ENCODE measurements around the gene GTF3C1. TPM values are rescaled to one million over a fixed set of nuclear protein-coding genes. Genes with fewer than 3 reads are reported as not detected.

Gene GTF3C1
- total and polyA plus RNA-seq, 12 donors = 51.0 to 225 (median 84.3) TPM

- WGBS, 4 donors = 90 to 95% (median 93%) methylated on average over 14 to 15 of the region's 15 CpGs
These were observed 68.3 kb downstream of the GTF3C1 start for GRCh38 chr16:27481282-27481934.

GRCh38 chr16:27480761-27481160 lies 69.0 kb downstream of the GTF3C1 start:
- H3K27me3 ChIP-seq = no peaks in the 10 kb centered on the region
- WGBS, 4 donors = 86 to 89% (median 88%) methylated on average over 7 of the region's 7 CpGs
- H3K27ac ChIP-seq = no peak overlapping the region
- no peak overlapping the region for H3K4me3 ChIP-seq
- no peak for DNase-seq
- H3K9me3 ChIP-seq (replicated peaks in 1 of 3) = no peaks in the 10 kb centered on the region
- peaks cover 0 to 6% of the 10 kb centered on the region in 2 donors for H3K4me1 ChIP-seq (replicated peaks in 1 of 2)
- intact Hi-C loops (cut with DNase I) = loop anchor here in 1 of 2 donors (10.0 kb wide), 1 partner anchor 54 kb away; no protein-coding TSS in a partner anchor
- TF ChIP-seq, protein P1, sequence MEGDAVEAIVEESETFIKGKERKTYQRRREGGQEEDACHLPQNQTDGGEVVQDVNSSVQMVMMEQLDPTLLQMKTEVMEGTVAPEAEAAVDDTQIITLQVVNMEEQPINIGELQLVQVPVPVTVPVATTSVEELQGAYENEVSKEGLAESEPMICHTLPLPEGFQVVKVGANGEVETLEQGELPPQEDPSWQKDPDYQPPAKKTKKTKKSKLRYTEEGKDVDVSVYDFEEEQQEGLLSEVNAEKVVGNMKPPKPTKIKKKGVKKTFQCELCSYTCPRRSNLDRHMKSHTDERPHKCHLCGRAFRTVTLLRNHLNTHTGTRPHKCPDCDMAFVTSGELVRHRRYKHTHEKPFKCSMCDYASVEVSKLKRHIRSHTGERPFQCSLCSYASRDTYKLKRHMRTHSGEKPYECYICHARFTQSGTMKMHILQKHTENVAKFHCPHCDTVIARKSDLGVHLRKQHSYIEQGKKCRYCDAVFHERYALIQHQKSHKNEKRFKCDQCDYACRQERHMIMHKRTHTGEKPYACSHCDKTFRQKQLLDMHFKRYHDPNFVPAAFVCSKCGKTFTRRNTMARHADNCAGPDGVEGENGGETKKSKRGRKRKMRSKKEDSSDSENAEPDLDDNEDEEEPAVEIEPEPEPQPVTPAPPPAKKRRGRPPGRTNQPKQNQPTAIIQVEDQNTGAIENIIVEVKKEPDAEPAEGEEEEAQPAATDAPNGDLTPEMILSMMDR (IDR thresholded peaks at IDR 0.05) = no peak
- no peak for TF ChIP-seq POLR2A (IDR thresholded peaks at IDR 0.05)
- H3K36me3 ChIP-seq (replicated peaks in 1 of 2) = peaks cover 0 to 95% of the 10 kb centered on the region in 2 donors

More at GRCh38 chr16:27481282-27481934, 68.3 kb downstream of the GTF3C1 start:
- H3K9me3 ChIP-seq (replicated peaks in 1 of 3) = no peaks in the 10 kb centered on the region
- H3K36me3 ChIP-seq (replicated peaks in 1 of 2) = peaks cover 0 to 95% of the 10 kb centered on the region in 2 donors
- no peak for DNase-seq
- TF ChIP-seq, protein P1 (IDR thresholded peaks at IDR 0.05) = no peak
- TF ChIP-seq POLR2A (IDR thresholded peaks at IDR 0.05) = no peak
- H3K27me3 ChIP-seq = no peaks in the 10 kb centered on the region
- H3K4me3 ChIP-seq = no peak overlapping the region
- H3K27ac ChIP-seq = no peak overlapping the region
- intact Hi-C loops (cut with DNase I) = loop anchor here in 1 of 2 donors (10.0 kb wide), 1 partner anchor 53 kb away; no protein-coding TSS in a partner anchor
- H3K4me1 ChIP-seq (replicated peaks in 1 of 2) = peaks cover 0 to 6% of the 10 kb centered on the region in 2 donors

- Histone ChIP-seq H3K27me3 (no peaks in the 10 kb centered on the region), H3K27ac (no peak overlapping the region), H3K36me3 (replicated peaks in 1 of 2) (peaks cover 0 to 87% of the 10 kb centered on the region in 2 donors), H3K4me3 (no peak overlapping the region), H3K4me1 (replicated peaks in 1 of 2) (no peaks in the 10 kb centered on the region), H3K9me3 (replicated peaks in 1 of 3) (no peaks in the 10 kb centered on the region)
- 88 to 99% (median 94%) methylated on average over 9 of the region's 9 CpGs for WGBS, 4 donors
- intact Hi-C loops (cut with DNase I) = no loop called here
- DNase-seq = no peak
- no peak for TF ChIP-seq POLR2A (IDR thresholded peaks at IDR 0.05)
- TF ChIP-seq, protein P1 (IDR thresholded peaks at IDR 0.05) = no peak
These were observed 73.5 kb downstream of the GTF3C1 start for GRCh38 chr16:27476240-27476639.

DNA sequence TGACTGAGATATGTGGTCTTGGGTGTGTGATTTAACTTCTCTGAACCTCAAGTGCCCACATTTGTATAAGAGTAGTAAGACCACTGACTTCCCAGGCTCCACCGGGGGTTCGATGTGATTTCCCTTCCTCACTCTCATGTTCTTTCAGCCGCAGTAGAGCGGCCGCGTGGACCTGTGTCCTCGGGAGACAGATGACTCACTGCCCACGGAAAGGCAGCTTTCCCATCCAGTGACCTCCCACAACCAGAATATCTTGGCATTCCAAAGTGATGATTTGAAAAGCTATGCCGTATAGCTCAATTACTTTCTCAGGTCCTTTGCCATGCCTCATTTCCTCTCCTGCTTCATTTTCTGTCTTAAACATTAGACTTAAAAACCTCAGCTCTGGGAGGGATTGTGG lies 74.2 kb downstream of the GTF3C1 start:
- H3K4me3 ChIP-seq = no peak overlapping the region
- peaks cover under 1 to 6% of the 10 kb centered on the region in 2 donors for H3K4me1 ChIP-seq (replicated peaks in 1 of 2)
- 42 to 59% (median 57%) methylated on average over 7 to 9 of the region's 9 CpGs for WGBS, 4 donors
- TF ChIP-seq POLR2A (IDR thresholded peaks at IDR 0.05) = no peak
- peak in 3 of 7 donors; percentile 44 to 65 (median 52) for DNase-seq
- intact Hi-C loops (cut with DNase I) = no loop called here
- H3K27ac ChIP-seq = no peak overlapping the region
- no peaks in the 10 kb centered on the region for H3K9me3 ChIP-seq (replicated peaks in 1 of 3)
- no peaks in the 10 kb centered on the region for H3K27me3 ChIP-seq
- H3K36me3 ChIP-seq (replicated peaks in 1 of 2) = peaks cover 0 to 87% of the 10 kb centered on the region in 2 donors

Measured in adrenal gland (tissue), 12 donors.